WTC11 (cell line): ENCODE data around the gene SRCIN1.

Source experiments
- ATF1 ChIP-seq: sonication (generic); formaldehyde crosslinking; IDR thresholded peaks from 2 replicates; pipeline ENCODE4 v1.8.1; 2023; ENCODE audit warnings: mild to moderate bottlenecking, moderate library complexity, missing genetic modification reagents
- ATF2 ChIP-seq: sonication (generic); formaldehyde crosslinking; IDR thresholded peaks from 2 replicates; pipeline ENCODE4 v1.8.1; 2022; ENCODE audit warnings: low read depth, missing genetic modification reagents, borderline replicate concordance
- CTCF ChIP-seq: fragments of 200-600 bp; IDR thresholded peaks from 2 replicates; pipeline ENCODE4 v1.8.0; 2022; ENCODE audit warnings: antibody characterized with exemption
- E2F5 ChIP-seq: sonication (generic); formaldehyde crosslinking; IDR thresholded peaks from 2 replicates; pipeline ENCODE4 v1.8.1; 2022; ENCODE audit warnings: mild to moderate bottlenecking, moderate library complexity, missing genetic modification reagents
- ETV6 ChIP-seq: sonication (generic); formaldehyde crosslinking; IDR thresholded peaks from 2 replicates; pipeline ENCODE4 v1.8.1; 2022; ENCODE audit warnings: mild to moderate bottlenecking, missing genetic modification reagents
- NR1H2 ChIP-seq: sonication (generic); formaldehyde crosslinking; IDR thresholded peaks from 2 replicates; pipeline ENCODE4 v1.9.0; 2021; ENCODE audit warnings: mild to moderate bottlenecking, moderate library complexity, missing genetic modification reagents
- NR2C2 ChIP-seq: sonication (generic); formaldehyde crosslinking; IDR thresholded peaks from 2 replicates; pipeline ENCODE4 v1.8.0; 2022; ENCODE audit warnings: mild to moderate bottlenecking, missing genetic modification reagents
- STAT6 ChIP-seq: sonication (generic); formaldehyde crosslinking; conservative IDR thresholded peaks from 2 replicates; pipeline ENCODE4 v1.8.1; 2023; ENCODE audit warnings: mild to moderate bottlenecking, low read depth, missing genetic modification reagents, moderate library complexity
- TP53 ChIP-seq: sonication (generic); formaldehyde crosslinking; IDR thresholded peaks from 2 replicates; pipeline ENCODE4 v1.8.1; 2023; ENCODE audit warnings: mild to moderate bottlenecking, missing genetic modification reagents
- ZNF219 ChIP-seq: sonication (generic); formaldehyde crosslinking; IDR thresholded peaks from 2 replicates; pipeline ENCODE4 v1.8.0; 2023; ENCODE audit warnings: missing genetic modification reagents, mild to moderate bottlenecking, borderline replicate concordance
- ZNF263 ChIP-seq: sonication (generic); formaldehyde crosslinking; IDR thresholded peaks from 2 replicates; pipeline ENCODE4 v1.8.1; 2022; ENCODE audit warnings: low read depth, mild to moderate bottlenecking, moderate library complexity, missing genetic modification reagents
- TF ChIP-seq, protein P1 (sequence below): sonication (generic); formaldehyde crosslinking; conservative IDR thresholded peaks from 2 replicates; pipeline ENCODE4 v1.8.1; 2022; ENCODE audit warnings: mild to moderate bottlenecking, missing genetic modification reagents

DNA sequence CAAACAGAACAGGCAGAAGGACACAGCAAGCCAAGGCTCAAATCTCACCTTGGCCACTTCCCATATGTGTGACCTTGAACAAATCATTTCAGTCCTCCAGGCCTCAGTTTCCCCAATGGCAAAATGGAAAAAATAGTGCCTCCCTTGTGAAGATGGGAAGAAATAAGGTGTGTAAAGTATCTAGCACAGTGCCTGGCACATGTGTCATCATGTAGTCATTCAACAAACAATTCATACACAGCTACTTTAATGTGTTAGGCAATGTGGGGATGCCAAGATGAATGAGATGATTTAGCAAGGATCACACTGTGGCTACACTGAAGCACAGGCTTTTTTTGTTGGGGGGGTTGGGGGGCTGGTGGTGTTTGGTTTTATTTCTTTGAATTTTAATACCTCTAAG is 13.3 kb downstream of the SRCIN1 start:
- TF ChIP-seq CTCF (no peak), ATF2 (CRISPR knock-in tag) (no peak), ATF1 (CRISPR knock-in tag) (no peak), NR1H2 (CRISPR knock-in tag) (no peak), ZNF263 (CRISPR knock-in tag) (no peak), TP53 (no peak), STAT6 (no peak), E2F5 (no peak), NR2C2 (CRISPR knock-in tag) (no peak), ETV6 (CRISPR knock-in tag) (no peak), ZNF219 (CRISPR knock-in tag) (no peak)
- TF ChIP-seq, protein P1, sequence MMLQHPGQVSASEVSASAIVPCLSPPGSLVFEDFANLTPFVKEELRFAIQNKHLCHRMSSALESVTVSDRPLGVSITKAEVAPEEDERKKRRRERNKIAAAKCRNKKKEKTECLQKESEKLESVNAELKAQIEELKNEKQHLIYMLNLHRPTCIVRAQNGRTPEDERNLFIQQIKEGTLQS, result no peak
